OCI-LY7 (cell line): ENCODE measurements around the gene TRPM3. TPM values are rescaled to one million over a fixed set of nuclear protein-coding genes. Genes with fewer than 3 reads are reported as not detected.

ENCODE experiments used
- BruUV-seq: library from RNA; stranded (reverse); fragments of 400-500 nt; replicated peaks from 2 replicates; lab custom pipeline; 2021; lab: Mats Ljungman, UMichigan
- CTCF ChIA-PET: fragments of 300-600 bp; sonication (Branson Sonifier 250); formaldehyde crosslinking; loops from one replicate; lab custom pipeline; 2022; ENCODE audit warnings: antibody characterized with exemption; ENCODE audit not compliant: unreplicated experiment; lab: Charles Lee
- POLR2A ChIA-PET: fragments of 300-600 bp; sonication (Branson Sonifier 250); formaldehyde crosslinking; loops from one replicate; lab custom pipeline; 2022; ENCODE audit warnings: antibody characterized with exemption; lab: Charles Lee
- DNase-seq: peaks from one replicate; pipeline ENCODE4 v3.0.0-alpha.2; 2015; ENCODE audit warnings: low spot score
- H2AFZ ChIP-seq: fragments of 200-600 bp; sonication (generic), shearing (Covaris generic); 2 replicates; pipeline ENCODE4 v1.6.1; 2014; ENCODE audit warnings: mild to moderate bottlenecking, antibody characterized with exemption, low read length, moderate library complexity
- H3K27ac ChIP-seq: fragments of 200-600 bp; sonication (generic); 2 replicates; pipeline ENCODE4 v1.5.1; 2014; ENCODE audit warnings: mixed run types, low read depth, mild to moderate bottlenecking, moderate library complexity, low read length, inconsistent platforms; ENCODE audit not compliant: poor library complexity, severe bottlenecking
- H3K36me3 ChIP-seq: fragments of 200-600 bp; sonication (generic); 2 replicates; pipeline ENCODE4 v1.6.1; 2014; ENCODE audit warnings: mild to moderate bottlenecking, antibody characterized with exemption, low read length, moderate library complexity, mixed read lengths; ENCODE audit not compliant: insufficient read depth
- H3K4me1 ChIP-seq: fragments of 200-600 bp; sonication (generic); 2 replicates; pipeline ENCODE4 v1.5.1; 2014; ENCODE audit warnings: mild to moderate bottlenecking, low read length; ENCODE audit not compliant: insufficient read depth, poor library complexity, severe bottlenecking
- H3K4me2 ChIP-seq: fragments of 200-600 bp; sonication (generic); 2 replicates; pipeline ENCODE4 v1.6.1; 2014; ENCODE audit warnings: mild to moderate bottlenecking, low read length
- H3K4me3 ChIP-seq: fragments of 200-600 bp; sonication (generic); 2 replicates; pipeline ENCODE4 v1.5.1; 2014; ENCODE audit warnings: mild to moderate bottlenecking, low read depth, low read length; ENCODE audit not compliant: poor library complexity, severe bottlenecking
- H3K79me2 ChIP-seq: fragments of 200-600 bp; sonication (generic); 2 replicates; pipeline ENCODE4 v1.6.1; 2016; ENCODE audit warnings: low read depth, mild to moderate bottlenecking, low read length, moderate library complexity, mixed read lengths; ENCODE audit not compliant: insufficient read depth
- H3K9me2 ChIP-seq: fragments of 200-600 bp; sonication (generic); 2 replicates; pipeline ENCODE4 v1.6.1; 2016; ENCODE audit warnings: mild to moderate bottlenecking, low read length, mixed read lengths; ENCODE audit not compliant: insufficient read depth
- H3K9me3 ChIP-seq: fragments of 200-600 bp; sonication (generic); 2 replicates; pipeline ENCODE4 v1.6.1; 2014; ENCODE audit warnings: mild to moderate bottlenecking, mixed run types, low read length, mixed read lengths
- H4K20me1 ChIP-seq: fragments of 200-600 bp; sonication (generic); 2 replicates; pipeline ENCODE4 v1.6.1; 2014; ENCODE audit warnings: mild to moderate bottlenecking, antibody characterized with exemption, low read length, moderate library complexity, mixed read lengths; ENCODE audit not compliant: insufficient read depth
- EZH2phosphoT487 ChIP-seq: fragments of 200-600 bp; sonication (generic); IDR thresholded peaks from 2 replicates; pipeline ENCODE4 v1.6.1; 2018; ENCODE audit warnings: low read depth, borderline replicate concordance, mild to moderate bottlenecking, mixed run types, antibody characterized with exemption, low read length, moderate library complexity, mixed read lengths
- intact Hi-C: fragments of 100-400 bp; cut with micrococcal nuclease; formaldehyde crosslinking; loops from one replicate; pipeline ENCODE4 v1.10.0; 2022; ENCODE audit not compliant: unreplicated experiment
- total RNA-seq, 2 experiments: library from RNA; depleted of rRNA in 1 of 2; stranded (reverse); fragments of >200 nt in 1 of 2; shearing (Covaris generic) in 1 of 2; gene quantifications; 2 replicates each; pipeline ENCODE4 v1.2.3, GENCODE V29; 2014 to 2022
- TF ChIP-seq, protein P1 (sequence below): fragments of 200-600 bp; sonication (generic); conservative IDR thresholded peaks from 2 replicates; pipeline ENCODE4 v1.5.1; 2014; ENCODE audit warnings: mild to moderate bottlenecking, antibody characterized with exemption, low read length, moderate library complexity, mixed read lengths

Gene TRPM3
- total RNA-seq, 2 experiments from 2014 or later: not detected

GRCh38 chr9:70902692-70903131, 218.7 kb downstream of the TRPM3 start:
- no peak for DNase-seq
- POLR2A ChIA-PET: interaction anchor here (0.7 kb wide), 1 partner anchor 78 kb away, joined by 3 read pairs; no protein-coding TSS in a partner anchor

GRCh38 chr9:70902171-70902570, 219.2 kb downstream of the TRPM3 start:
- Histone ChIP-seq H3K27ac (no peak overlapping the region), H3K9me3 (no peaks in the 10 kb centered on the region), H2AFZ (no peak overlapping the region), H3K9me2 (no peaks in the 10 kb centered on the region), H3K36me3 (no peaks in the 10 kb centered on the region), H3K79me2 (no peaks in the 10 kb centered on the region), H3K4me2 (no peak overlapping the region), H3K4me3 (no peak overlapping the region), H3K4me1 (no peaks in the 10 kb centered on the region), H4K20me1 (no peaks in the 10 kb centered on the region)
- no peak for TF ChIP-seq EZH2phosphoT487
- TF ChIP-seq, protein P1, sequence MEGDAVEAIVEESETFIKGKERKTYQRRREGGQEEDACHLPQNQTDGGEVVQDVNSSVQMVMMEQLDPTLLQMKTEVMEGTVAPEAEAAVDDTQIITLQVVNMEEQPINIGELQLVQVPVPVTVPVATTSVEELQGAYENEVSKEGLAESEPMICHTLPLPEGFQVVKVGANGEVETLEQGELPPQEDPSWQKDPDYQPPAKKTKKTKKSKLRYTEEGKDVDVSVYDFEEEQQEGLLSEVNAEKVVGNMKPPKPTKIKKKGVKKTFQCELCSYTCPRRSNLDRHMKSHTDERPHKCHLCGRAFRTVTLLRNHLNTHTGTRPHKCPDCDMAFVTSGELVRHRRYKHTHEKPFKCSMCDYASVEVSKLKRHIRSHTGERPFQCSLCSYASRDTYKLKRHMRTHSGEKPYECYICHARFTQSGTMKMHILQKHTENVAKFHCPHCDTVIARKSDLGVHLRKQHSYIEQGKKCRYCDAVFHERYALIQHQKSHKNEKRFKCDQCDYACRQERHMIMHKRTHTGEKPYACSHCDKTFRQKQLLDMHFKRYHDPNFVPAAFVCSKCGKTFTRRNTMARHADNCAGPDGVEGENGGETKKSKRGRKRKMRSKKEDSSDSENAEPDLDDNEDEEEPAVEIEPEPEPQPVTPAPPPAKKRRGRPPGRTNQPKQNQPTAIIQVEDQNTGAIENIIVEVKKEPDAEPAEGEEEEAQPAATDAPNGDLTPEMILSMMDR: no peak
- intact Hi-C loops: no loop called here
- POLR2A ChIA-PET: no interaction called here
- DNase-seq: no peak
- CTCF ChIA-PET: no interaction called here
- BruUV-seq: no TSS peak

More at GRCh38 chr9:70902692-70903131, 218.7 kb downstream of the TRPM3 start:
- Histone ChIP-seq H3K36me3 (no peaks in the 10 kb centered on the region), H4K20me1 (no peaks in the 10 kb centered on the region), H3K4me3 (no peak overlapping the region), H3K79me2 (no peaks in the 10 kb centered on the region), H3K4me2 (no peak overlapping the region), H3K4me1 (no peaks in the 10 kb centered on the region), H3K27ac (no peak overlapping the region), H3K9me2 (no peaks in the 10 kb centered on the region), H3K9me3 (no peaks in the 10 kb centered on the region), H2AFZ (no peak overlapping the region)
- no TSS peak for BruUV-seq
- TF ChIP-seq, protein P1: no peak
- TF ChIP-seq EZH2phosphoT487: no peak
- intact Hi-C loops: no loop called here
- CTCF ChIA-PET: no interaction called here

DNA sequence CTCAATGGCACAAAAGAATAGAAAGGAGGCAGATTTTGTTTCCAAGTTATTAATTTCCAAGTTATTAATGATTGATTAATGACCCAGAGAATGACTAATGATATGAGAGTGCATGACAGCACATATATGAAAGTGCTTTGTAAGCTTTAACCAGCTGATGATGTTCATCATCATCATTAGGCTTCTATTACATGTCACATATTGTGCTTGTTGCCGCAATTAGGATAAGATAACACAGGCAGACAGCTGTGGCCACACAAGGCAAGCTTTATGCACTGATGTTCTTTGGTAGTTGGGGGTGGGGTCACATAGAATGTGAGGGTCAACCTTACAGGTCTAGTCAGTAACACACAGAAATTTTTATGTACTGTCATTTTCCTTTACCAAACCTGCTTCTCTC, 219.7 kb downstream of the TRPM3 start:
- no TSS peak for BruUV-seq
- POLR2A ChIA-PET: no interaction called here
- CTCF ChIA-PET: no interaction called here

More for the DNA sequence above, 219.7 kb downstream of the TRPM3 start:
- H3K4me3 ChIP-seq: no peak overlapping the region
- H3K4me1 ChIP-seq: no peaks in the 10 kb centered on the region
- H3K27ac ChIP-seq: no peak overlapping the region
- H3K9me2 ChIP-seq: no peaks in the 10 kb centered on the region
- no peaks in the 10 kb centered on the region for H4K20me1 ChIP-seq
- no peaks in the 10 kb centered on the region for H3K9me3 ChIP-seq
- no peak overlapping the region for H3K4me2 ChIP-seq
- no peak overlapping the region for H2AFZ ChIP-seq
- intact Hi-C loops: no loop called here
- TF ChIP-seq EZH2phosphoT487: no peak
- TF ChIP-seq, protein P1: no peak
- no peaks in the 10 kb centered on the region for H3K79me2 ChIP-seq
- no peak for DNase-seq
- H3K36me3 ChIP-seq: no peaks in the 10 kb centered on the region
